Measurements from ENCODE around the gene ANKRD11. TPM values are rescaled to one million over a fixed set of nuclear protein-coding genes. Genes with fewer than 3 reads are reported as not detected.

The ANKRD11 gene
- total and polyA plus RNA-seq, 2 donors (not counting 1 experiment from before 2014, with no cell fraction given), result 41.5 to 71.2 TPM

- Histone ChIP-seq H3K4me3 (replicated peaks in 1 of 4; ENCODE audit: control extremely low read depth in 1 of 4, insufficient read depth in 1 of 4, low read depth in 3 of 4, low read length in 4 of 4) (no peak overlapping the region), H3K4me2 (ENCODE audit: extremely low read depth, insufficient read depth, low read length) (no peak overlapping the region), H2AFZ (ENCODE audit: low read length) (no peak overlapping the region), H3K79me2 (ENCODE audit: control insufficient read depth, insufficient read depth, low read length) (peaks cover 89% of the 10 kb centered on the region), H3K36me3 (ENCODE audit: control insufficient read depth, insufficient read depth, low read length) (peaks cover 5% of the 10 kb centered on the region), H4K20me1 (ENCODE audit: control insufficient read depth, extremely low read depth, insufficient read depth, low read length) (peaks cover 2% of the 10 kb centered on the region), H3K27ac (ENCODE audit: insufficient read depth, low read length) (no peak overlapping the region), H3K9me3 (ENCODE audit: control insufficient read depth, insufficient read depth, low read depth, low read length) (no peaks in the 10 kb centered on the region), H3K4me1 (ENCODE audit: control insufficient read depth, extremely low read depth, insufficient read depth, low read length) (peaks cover 11% of the 10 kb centered on the region), H3K9ac (ENCODE audit: insufficient read depth, low read length) (no peak overlapping the region), H3K27me3 (ENCODE audit: control insufficient read depth, insufficient read depth, low read length) (no peaks in the 10 kb centered on the region)
- TF ChIP-seq CTCF (conservative IDR thresholded peaks at IDR 0.05 in 1 of 2, IDR thresholded peaks at IDR 0.05 in 1 of 2; ENCODE audit: low read depth in 1 of 2, low read length in 2 of 2) (no peak), EZH2 (IDR thresholded peaks at IDR 0.05; ENCODE audit: low read length, missing control alignments) (no peak)
- DNase-seq (ENCODE audit: low read depth in 2 of 2), result no peak
Measured at GRCh38 chr16:89355007-89355406, 135.4 kb downstream of the ANKRD11 start.

- H3K27me3 ChIP-seq (ENCODE audit: control insufficient read depth, insufficient read depth, low read length), result no peaks in the 10 kb centered on the region
- no peaks in the 10 kb centered on the region for H3K9me3 ChIP-seq (ENCODE audit: control insufficient read depth, insufficient read depth, low read depth, low read length)
- H3K36me3 ChIP-seq (ENCODE audit: control insufficient read depth, insufficient read depth, low read length), result peaks cover 5% of the 10 kb centered on the region
- H3K4me1 ChIP-seq (ENCODE audit: control insufficient read depth, extremely low read depth, insufficient read depth, low read length), result peaks cover 5% of the 10 kb centered on the region
- H3K4me2 ChIP-seq (ENCODE audit: extremely low read depth, insufficient read depth, low read length), result no peak overlapping the region
- H2AFZ ChIP-seq (ENCODE audit: low read length), result no peak overlapping the region
- DNase-seq (ENCODE audit: low read depth in 2 of 2), result no peak
- H3K9ac ChIP-seq (ENCODE audit: insufficient read depth, low read length), result no peak overlapping the region
- TF ChIP-seq CTCF (conservative IDR thresholded peaks at IDR 0.05 in 1 of 2, IDR thresholded peaks at IDR 0.05 in 1 of 2; ENCODE audit: low read depth in 1 of 2, low read length in 2 of 2) (no peak), EZH2 (IDR thresholded peaks at IDR 0.05; ENCODE audit: low read length, missing control alignments) (no peak)
- H4K20me1 ChIP-seq (ENCODE audit: control insufficient read depth, extremely low read depth, insufficient read depth, low read length), result peaks cover 3% of the 10 kb centered on the region
- H3K79me2 ChIP-seq (ENCODE audit: control insufficient read depth, insufficient read depth, low read length), result peaks cover 89% of the 10 kb centered on the region
- H3K27ac ChIP-seq (ENCODE audit: insufficient read depth, low read length), result no peak overlapping the region
- no peak overlapping the region for H3K4me3 ChIP-seq (replicated peaks in 1 of 4; ENCODE audit: control extremely low read depth in 1 of 4, insufficient read depth in 1 of 4, low read depth in 3 of 4, low read length in 4 of 4)
Measured at GRCh38 chr16:89354325-89354724, 136.0 kb downstream of the ANKRD11 start.

- no peaks in the 10 kb centered on the region for H3K27me3 ChIP-seq (ENCODE audit: control insufficient read depth, insufficient read depth, low read length)
- H3K27ac ChIP-seq (ENCODE audit: insufficient read depth, low read length), result no peak overlapping the region
- no peaks in the 10 kb centered on the region for H3K9me3 ChIP-seq (ENCODE audit: control insufficient read depth, insufficient read depth, low read depth, low read length)
- peaks cover 3% of the 10 kb centered on the region for H4K20me1 ChIP-seq (ENCODE audit: control insufficient read depth, extremely low read depth, insufficient read depth, low read length)
- no peak for DNase-seq (ENCODE audit: low read depth in 2 of 2)
- peaks cover 2% of the 10 kb centered on the region for H3K4me1 ChIP-seq (ENCODE audit: control insufficient read depth, extremely low read depth, insufficient read depth, low read length)
- H3K36me3 ChIP-seq (ENCODE audit: control insufficient read depth, insufficient read depth, low read length), result peaks cover 5% of the 10 kb centered on the region
- H3K4me3 ChIP-seq (replicated peaks in 1 of 4; ENCODE audit: control extremely low read depth in 1 of 4, insufficient read depth in 1 of 4, low read depth in 3 of 4, low read length in 4 of 4), result no peak overlapping the region
- TF ChIP-seq CTCF (conservative IDR thresholded peaks at IDR 0.05 in 1 of 2, IDR thresholded peaks at IDR 0.05 in 1 of 2; ENCODE audit: low read depth in 1 of 2, low read length in 2 of 2), result no peak
- no peak for TF ChIP-seq EZH2 (IDR thresholded peaks at IDR 0.05; ENCODE audit: low read length, missing control alignments)
- H3K9ac ChIP-seq (ENCODE audit: insufficient read depth, low read length), result no peak overlapping the region
- no peak overlapping the region for H2AFZ ChIP-seq (ENCODE audit: low read length)
- H3K79me2 ChIP-seq (ENCODE audit: control insufficient read depth, insufficient read depth, low read length), result peaks cover 84% of the 10 kb centered on the region
- no peak overlapping the region for H3K4me2 ChIP-seq (ENCODE audit: extremely low read depth, insufficient read depth, low read length)
Measured at GRCh38 chr16:89352091-89352681, 138.2 kb downstream of the ANKRD11 start.
